HEK293 (cell line): ENCODE data around the gene FUOM.

ENCODE experiments used
- HOXC10 ChIP-seq: sonication (generic); formaldehyde crosslinking; IDR thresholded peaks from 2 replicates; pipeline ENCODE4 v1.8.1; 2023; ENCODE audit warnings: mild to moderate bottlenecking, missing genetic modification reagents
- ZNF629 ChIP-seq: fragments of 450-650 bp; formaldehyde crosslinking; IDR thresholded peaks from 2 replicates; pipeline ENCODE4 v1.5.1; 2017; ENCODE audit warnings: missing biosample characterization, missing genetic modification characterization
- TF ChIP-seq, protein P1 (sequence below): fragments of 450-650 bp; formaldehyde crosslinking; IDR thresholded peaks from 2 replicates; pipeline ENCODE4 v1.5.1; 2016; ENCODE audit warnings: missing biosample characterization, missing genetic modification characterization

DNA sequence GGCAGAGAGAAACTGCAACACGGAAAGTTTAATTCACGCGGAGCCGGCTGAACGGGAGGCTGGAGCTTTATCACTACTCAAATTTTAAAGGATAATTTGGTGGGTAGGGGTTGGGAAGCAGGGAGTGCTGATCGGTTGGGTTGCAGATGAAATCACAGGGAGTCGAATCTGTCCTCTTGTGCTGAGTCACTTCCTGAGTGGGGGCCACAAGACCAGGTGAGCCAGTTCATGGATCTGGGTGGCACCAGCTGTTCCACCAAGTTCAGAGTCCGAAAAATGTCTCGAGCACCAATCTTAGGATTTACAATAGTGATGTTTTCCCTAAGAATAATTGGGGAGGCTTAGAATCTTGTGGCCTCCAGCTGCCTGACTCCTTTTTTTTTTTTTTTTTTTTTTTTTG is 14.3 kb downstream of the FUOM start:
- TF ChIP-seq, protein P1, sequence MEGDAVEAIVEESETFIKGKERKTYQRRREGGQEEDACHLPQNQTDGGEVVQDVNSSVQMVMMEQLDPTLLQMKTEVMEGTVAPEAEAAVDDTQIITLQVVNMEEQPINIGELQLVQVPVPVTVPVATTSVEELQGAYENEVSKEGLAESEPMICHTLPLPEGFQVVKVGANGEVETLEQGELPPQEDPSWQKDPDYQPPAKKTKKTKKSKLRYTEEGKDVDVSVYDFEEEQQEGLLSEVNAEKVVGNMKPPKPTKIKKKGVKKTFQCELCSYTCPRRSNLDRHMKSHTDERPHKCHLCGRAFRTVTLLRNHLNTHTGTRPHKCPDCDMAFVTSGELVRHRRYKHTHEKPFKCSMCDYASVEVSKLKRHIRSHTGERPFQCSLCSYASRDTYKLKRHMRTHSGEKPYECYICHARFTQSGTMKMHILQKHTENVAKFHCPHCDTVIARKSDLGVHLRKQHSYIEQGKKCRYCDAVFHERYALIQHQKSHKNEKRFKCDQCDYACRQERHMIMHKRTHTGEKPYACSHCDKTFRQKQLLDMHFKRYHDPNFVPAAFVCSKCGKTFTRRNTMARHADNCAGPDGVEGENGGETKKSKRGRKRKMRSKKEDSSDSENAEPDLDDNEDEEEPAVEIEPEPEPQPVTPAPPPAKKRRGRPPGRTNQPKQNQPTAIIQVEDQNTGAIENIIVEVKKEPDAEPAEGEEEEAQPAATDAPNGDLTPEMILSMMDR (tag by site-specific recombination): no peak
- TF ChIP-seq ZNF629 (tag by site-specific recombination) (no peak), HOXC10 (no peak)
